Chondrocyte (in vitro differentiated cells): ENCODE results near the gene CALY. TPM values are rescaled to one million over a fixed set of nuclear protein-coding genes. Genes with fewer than 3 reads are reported as not detected.
A peak's percentile ranks its signal among the peaks of the same experiment; 100 is the strongest.

ENCODE experiments used
- DNase-seq: peaks from one replicate; pipeline ENCODE4 v3.0.0; 2021; ENCODE audit warnings: mixed read lengths, low spot score
- H3K27ac Mint-ChIP-seq: one replicate; pipeline ENCODE4 v1.8.0; 2021; ENCODE audit warnings: mild to moderate bottlenecking, moderate library complexity, mixed read lengths; ENCODE audit not compliant: unreplicated experiment
- H3K27me3 Mint-ChIP-seq: 2 replicates; pipeline ENCODE4 v1.8.0; 2021; ENCODE audit warnings: low read depth, mixed read lengths
- H3K36me3 Mint-ChIP-seq: 2 replicates; pipeline ENCODE4 v1.8.0; 2021; ENCODE audit warnings: low read depth, mixed read lengths
- H3K4me1 Mint-ChIP-seq: 2 replicates; pipeline ENCODE4 v1.8.0; 2021; ENCODE audit warnings: low read depth, mild to moderate bottlenecking, mixed read lengths
- H3K4me3 Mint-ChIP-seq: one replicate; pipeline ENCODE4 v1.8.0; 2021; ENCODE audit warnings: mild to moderate bottlenecking, moderate library complexity, mixed read lengths; ENCODE audit not compliant: unreplicated experiment
- H3K9me3 Mint-ChIP-seq: 2 replicates; pipeline ENCODE4 v1.8.0; 2021; ENCODE audit warnings: low read depth, mixed read lengths
- total RNA-seq: library from RNA; stranded (reverse); gene quantifications from 3 replicates; pipeline ENCODE4 v1.2.1, GENCODE V29; 2021
- TF ChIP-seq, protein P1 (sequence below): fragments of 200-600 bp; sonication (generic); IDR thresholded peaks from 2 replicates; pipeline ENCODE4 v1.5.0; 2021; ENCODE audit warnings: antibody characterized with exemption, mild to moderate bottlenecking, moderate library complexity

CALY gene
- total RNA-seq, 1 donor from 2014 or later, result 8.9 TPM

- peaks cover 18% of the 10 kb centered on the region for H3K4me1 Mint-ChIP-seq
- no peaks in the 10 kb centered on the region for H3K27me3 Mint-ChIP-seq
- H3K4me3 Mint-ChIP-seq, result no peak overlapping the region
These were observed 26.3 kb downstream of the CALY start for GRCh38 chr10:133310399-133310755.

GRCh38 chr10:133309720-133310398 lies 26.8 kb downstream of the CALY start:
- peak overlapping the region; percentile 35 for H3K4me3 Mint-ChIP-seq
- peak; percentile 90 for DNase-seq
- TF ChIP-seq, protein P1, sequence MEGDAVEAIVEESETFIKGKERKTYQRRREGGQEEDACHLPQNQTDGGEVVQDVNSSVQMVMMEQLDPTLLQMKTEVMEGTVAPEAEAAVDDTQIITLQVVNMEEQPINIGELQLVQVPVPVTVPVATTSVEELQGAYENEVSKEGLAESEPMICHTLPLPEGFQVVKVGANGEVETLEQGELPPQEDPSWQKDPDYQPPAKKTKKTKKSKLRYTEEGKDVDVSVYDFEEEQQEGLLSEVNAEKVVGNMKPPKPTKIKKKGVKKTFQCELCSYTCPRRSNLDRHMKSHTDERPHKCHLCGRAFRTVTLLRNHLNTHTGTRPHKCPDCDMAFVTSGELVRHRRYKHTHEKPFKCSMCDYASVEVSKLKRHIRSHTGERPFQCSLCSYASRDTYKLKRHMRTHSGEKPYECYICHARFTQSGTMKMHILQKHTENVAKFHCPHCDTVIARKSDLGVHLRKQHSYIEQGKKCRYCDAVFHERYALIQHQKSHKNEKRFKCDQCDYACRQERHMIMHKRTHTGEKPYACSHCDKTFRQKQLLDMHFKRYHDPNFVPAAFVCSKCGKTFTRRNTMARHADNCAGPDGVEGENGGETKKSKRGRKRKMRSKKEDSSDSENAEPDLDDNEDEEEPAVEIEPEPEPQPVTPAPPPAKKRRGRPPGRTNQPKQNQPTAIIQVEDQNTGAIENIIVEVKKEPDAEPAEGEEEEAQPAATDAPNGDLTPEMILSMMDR, result no peak
- H3K36me3 Mint-ChIP-seq, result peaks cover 5% of the 10 kb centered on the region
- H3K27me3 Mint-ChIP-seq, result no peaks in the 10 kb centered on the region
- H3K9me3 Mint-ChIP-seq, result no peaks in the 10 kb centered on the region
- H3K27ac Mint-ChIP-seq, result no peak overlapping the region
- peaks cover 23% of the 10 kb centered on the region for H3K4me1 Mint-ChIP-seq

More at GRCh38 chr10:133310399-133310755, 26.3 kb downstream of the CALY start:
- TF ChIP-seq, protein P1, result no peak
- H3K27ac Mint-ChIP-seq, result no peak overlapping the region
- peak; percentile 87 for DNase-seq
- H3K9me3 Mint-ChIP-seq, result no peaks in the 10 kb centered on the region
- peaks cover 5% of the 10 kb centered on the region for H3K36me3 Mint-ChIP-seq

DNA sequence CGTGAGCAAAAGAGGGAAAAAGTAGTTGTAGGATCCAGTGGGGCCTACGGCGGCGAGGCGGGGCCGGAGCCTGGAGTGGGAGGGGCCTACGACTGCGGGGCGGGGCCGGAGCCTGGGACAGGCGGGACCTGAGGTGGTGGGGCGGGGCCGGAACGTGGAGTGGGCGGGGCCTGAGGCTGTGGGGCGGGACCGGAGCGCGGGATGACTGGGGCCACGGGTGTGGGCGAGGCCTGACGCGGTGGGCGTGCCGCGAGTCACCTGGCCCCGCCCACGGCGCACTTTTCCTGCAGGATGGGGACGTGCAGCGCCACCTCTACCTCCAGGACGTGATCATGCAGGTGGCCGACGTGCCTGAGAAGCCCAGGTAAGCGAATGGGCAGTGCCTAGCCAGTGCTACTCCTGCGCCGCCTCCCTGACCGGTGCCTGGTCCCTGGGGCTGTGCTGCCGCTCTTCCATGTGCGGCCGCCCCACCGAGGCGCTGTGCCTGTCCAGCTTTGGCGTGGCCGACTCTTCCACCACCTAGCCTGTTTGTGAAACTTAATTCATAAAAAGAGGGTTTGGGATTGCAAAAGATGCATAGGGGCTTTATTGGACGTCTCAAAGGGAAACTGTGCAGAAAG lies 27.5 kb downstream of the CALY start:
- DNase-seq, result peak; percentile 96
- Mint-ChIP-seq H3K4me3 (peak overlapping the region; percentile 66), H3K4me1 (peaks cover 26% of the 10 kb centered on the region), H3K36me3 (peaks cover 5% of the 10 kb centered on the region), H3K27ac (peak overlapping the region; percentile 75), H3K27me3 (no peaks in the 10 kb centered on the region), H3K9me3 (no peaks in the 10 kb centered on the region)
- TF ChIP-seq, protein P1, result no peak

DNA sequence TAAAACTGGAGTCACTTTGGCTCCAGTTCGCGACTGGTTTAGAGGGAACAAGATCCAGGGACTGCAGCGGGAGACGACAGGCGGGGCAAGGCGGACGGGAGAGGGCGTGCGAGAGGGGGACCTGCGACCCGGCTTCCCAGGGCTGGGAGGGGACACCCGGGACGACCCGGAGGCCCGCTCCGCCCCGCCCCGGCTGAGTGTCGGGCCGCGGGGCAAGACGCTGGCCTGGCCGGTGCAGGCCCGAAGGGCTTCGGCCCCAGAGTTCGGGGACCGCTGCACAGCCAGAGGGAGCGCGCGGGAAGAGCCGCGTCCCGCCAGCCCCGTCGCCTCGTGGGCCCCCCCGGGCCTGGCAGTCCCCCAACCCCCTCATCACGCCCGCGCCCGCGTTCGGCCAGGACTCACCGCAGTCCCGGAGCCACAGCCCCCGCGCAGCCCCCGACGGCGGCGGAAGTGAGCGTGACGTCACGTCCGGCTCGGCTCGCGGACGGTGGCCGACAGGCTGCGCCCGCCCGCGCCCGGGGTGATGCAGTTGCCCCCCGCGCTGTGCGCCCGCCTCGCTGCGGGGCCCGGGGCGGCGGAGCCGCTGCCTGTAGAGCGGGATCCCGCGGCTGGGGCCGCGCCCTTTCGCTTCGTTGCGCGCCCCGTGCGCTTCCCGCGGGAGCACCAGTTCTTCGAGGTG lies 28.1 kb downstream of the CALY start, which contains the start of the genes TUBGCP2 and ZNF511:
Gene TUBGCP2, minus strand, starts transcription at position 452 of the 679 bp plus-strand sequence. CDS start 5,931 bp downstream, outside the sequence.
Gene ZNF511, plus strand, starts transcription at position 494 of the 679 bp plus-strand sequence. Its CDS starts 30 bp downstream, at position 524.
- H3K27ac Mint-ChIP-seq, result peak within 1 kb of the TSS; percentile 97

More for the DNA sequence above, 28.1 kb downstream of the CALY start, which contains the start of the genes TUBGCP2 and ZNF511:
- H3K36me3 Mint-ChIP-seq, result peaks cover 5% of the 10 kb centered on the region
- DNase-seq, result peak; percentile 95
- peaks cover 28% of the 10 kb centered on the region for H3K4me1 Mint-ChIP-seq
- no peaks in the 10 kb centered on the region for H3K9me3 Mint-ChIP-seq
- no peaks in the 10 kb centered on the region for H3K27me3 Mint-ChIP-seq
- H3K4me3 Mint-ChIP-seq, result peak within 1 kb of the TSS; percentile 95
- TF ChIP-seq, protein P1, result peak; percentile 27
